Measurements from ENCODE around the gene SRGAP3.
"Not testable (repeated sequence)": the region's sequence is repeated elsewhere in the genome, so short reads cannot be mapped to it uniquely, and the experiment has no call there.

Gene SRGAP3

GRCh38 chr3:9087831-9088413, 161.5 kb downstream of the SRGAP3 start:
- no peak for DNase-seq (ENCODE audit: low read depth, low spot score)

GRCh38 chr3:9085428-9085827, 164.0 kb downstream of the SRGAP3 start:
- DNase-seq (ENCODE audit: low read depth, low spot score), result not testable (repeated sequence)

- no peak for DNase-seq (ENCODE audit: low read depth, low spot score)
Observed at GRCh38 chr3:9081184-9081818, 168.1 kb downstream of the SRGAP3 start.

GRCh38 chr3:9080163-9080562, 169.3 kb downstream of the SRGAP3 start:
- DNase-seq (ENCODE audit: low read depth, low spot score), result no peak

GRCh38 chr3:9079676-9080075, 169.8 kb downstream of the SRGAP3 start:
- no peak for DNase-seq (ENCODE audit: low read depth, low spot score)

GRCh38 chr3:9078561-9079240, 170.7 kb downstream of the SRGAP3 start:
- no peak for DNase-seq (ENCODE audit: low read depth, low spot score)

GRCh38 chr3:9077029-9077428, 172.4 kb downstream of the SRGAP3 start:
- no peak for DNase-seq (ENCODE audit: low read depth, low spot score)

GRCh38 chr3:9075762-9076161, 173.7 kb downstream of the SRGAP3 start:
- DNase-seq (ENCODE audit: low read depth, low spot score), result no peak

- DNase-seq (ENCODE audit: low read depth, low spot score), result no peak
Observed at GRCh38 chr3:9074079-9074478, 175.4 kb downstream of the SRGAP3 start.

GRCh38 chr3:9072667-9073009, 176.8 kb downstream of the SRGAP3 start:
- DNase-seq (ENCODE audit: low read depth, low spot score), result no peak

- no peak for DNase-seq (ENCODE audit: low read depth, low spot score)
Observed at GRCh38 chr3:9071936-9072666, 177.3 kb downstream of the SRGAP3 start.

GRCh38 chr3:9070961-9071360, 178.5 kb downstream of the SRGAP3 start:
- DNase-seq (ENCODE audit: low read depth, low spot score), result no peak

- no peak for DNase-seq (ENCODE audit: low read depth, low spot score)
Observed at GRCh38 chr3:9069971-9070370, 179.5 kb downstream of the SRGAP3 start.

- no peak for DNase-seq (ENCODE audit: low read depth, low spot score)
Observed at GRCh38 chr3:9068051-9068450, 181.4 kb downstream of the SRGAP3 start.

GRCh38 chr3:9067352-9067975, 182.0 kb downstream of the SRGAP3 start:
- no peak for DNase-seq (ENCODE audit: low read depth, low spot score)

- DNase-seq (ENCODE audit: low read depth, low spot score), result no peak
Observed at GRCh38 chr3:9066775-9067174, 182.7 kb downstream of the SRGAP3 start.

GRCh38 chr3:9066141-9066540, 183.3 kb downstream of the SRGAP3 start:
- no peak for DNase-seq (ENCODE audit: low read depth, low spot score)

- DNase-seq (ENCODE audit: low read depth, low spot score), result no peak
Observed at GRCh38 chr3:9064850-9065249, 184.6 kb downstream of the SRGAP3 start.

- no peak for DNase-seq (ENCODE audit: low read depth, low spot score)
Observed at GRCh38 chr3:9064251-9064650, 185.2 kb downstream of the SRGAP3 start.

GRCh38 chr3:9062570-9062969, 186.9 kb downstream of the SRGAP3 start:
- no peak for DNase-seq (ENCODE audit: low read depth, low spot score)

- no peak for DNase-seq (ENCODE audit: low read depth, low spot score)
Observed at GRCh38 chr3:9061634-9062033, 187.8 kb downstream of the SRGAP3 start.

All from activated naive CD8-positive, alpha-beta T cell treated with anti-CD3 and anti-CD28 coated beads, Interleukin-2, amount 50 U/mL, for 16 hours (primary cell).